ENCODE measurements around the gene VPS26B. TPM values are rescaled to one million over a fixed set of nuclear protein-coding genes. Genes with fewer than 3 reads are reported as not detected.

Gene VPS26B
- total RNA-seq, 4 donors from 2014 or later: 33.8 to 74.0 (median 64.0) TPM

GRCh38 chr11:134275188-134275533, 50.7 kb downstream of the VPS26B start:
- Histone ChIP-seq H3K4me1 (peaks cover 0 to 18% (median 11%) of the 10 kb centered on the region in 4 donors), H3K4me3 (no peak overlapping the region), H3K36me3 (no peaks in the 10 kb centered on the region), H3K27ac (no peak overlapping the region), H3K27me3 (peaks cover 0 to 36% of the 10 kb centered on the region in 2 donors), H3K9me3 (peaks cover 0 to 5% (median 1%) of the 10 kb centered on the region in 4 donors)
- no peak for DNase-seq
- TF ChIP-seq POLR2A (IDR thresholded peaks at IDR 0.05): no peak
- no peak for TF ChIP-seq CTCF (IDR thresholded peaks at IDR 0.05)

- TF ChIP-seq POLR2A (IDR thresholded peaks at IDR 0.05) (no peak), CTCF (IDR thresholded peaks at IDR 0.05) (peak in 3 of 6 experiments; percentile 6 to 34 (median 16))
- DNase-seq: peak in 2 of 3 donors; percentile 43 to 69
- H3K4me3 ChIP-seq: peak within 1 kb of the TSS; percentile 26 to 44 (median 41)
These were observed 51.3 kb downstream of the VPS26B start, which contains the start of gene GLB1L3 for GRCh38 chr11:134275534-134276395. Gene GLB1L3 (plus strand): TSS chr11:134276379. CDS start chr11:134276741, 362 bp downstream.

GRCh38 chr11:134276396-134277182, 52.1 kb downstream of the VPS26B start:
- Histone ChIP-seq H3K4me3 (peak overlapping the region; percentile 26 to 44 (median 41)), H3K36me3 (no peaks in the 10 kb centered on the region), H3K9me3 (peaks cover 0 to 5% (median 1%) of the 10 kb centered on the region in 4 donors), H3K27me3 (peaks cover 0 to 36% of the 10 kb centered on the region in 2 donors), H3K4me1 (peaks cover 0 to 18% (median 11%) of the 10 kb centered on the region in 4 donors), H3K27ac (no peak overlapping the region)
- TF ChIP-seq CTCF (IDR thresholded peaks at IDR 0.05) (no peak), POLR2A (IDR thresholded peaks at IDR 0.05) (no peak)
- DNase-seq: peak in 1 of 3 donors; percentile 37

More at GRCh38 chr11:134275534-134276395, 51.3 kb downstream of the VPS26B start, which contains the start of gene GLB1L3:
- Histone ChIP-seq H3K27me3 (peaks cover 0 to 36% of the 10 kb centered on the region in 2 donors), H3K36me3 (no peaks in the 10 kb centered on the region), H3K27ac (peak within 1 kb of the TSS in 1 of 4 donors; percentile 55), H3K4me1 (peaks cover 0 to 18% (median 11%) of the 10 kb centered on the region in 4 donors), H3K9me3 (peaks cover 0 to 5% (median 1%) of the 10 kb centered on the region in 4 donors)

GRCh38 chr11:134277183-134278001, 52.9 kb downstream of the VPS26B start:
- H3K27ac ChIP-seq: no peak overlapping the region
- H3K4me3 ChIP-seq: peak overlapping the region in 2 of 4 donors; percentile 39 to 43

More at GRCh38 chr11:134277183-134278001, 52.9 kb downstream of the VPS26B start:
- peak in 1 of 3 donors; percentile 41 for DNase-seq
- no peaks in the 10 kb centered on the region for H3K36me3 ChIP-seq
- TF ChIP-seq POLR2A (IDR thresholded peaks at IDR 0.05) (no peak), CTCF (IDR thresholded peaks at IDR 0.05) (no peak)
- H3K27me3 ChIP-seq: peaks cover 0 to 36% of the 10 kb centered on the region in 2 donors
- H3K4me1 ChIP-seq: peaks cover 0 to 18% (median 11%) of the 10 kb centered on the region in 4 donors
- peaks cover 0 to 5% (median 1%) of the 10 kb centered on the region in 4 donors for H3K9me3 ChIP-seq

Measured in Peyer's patch (tissue), 4 donors.